NCI-H2081 (cell line): ENCODE results near the gene ETDC.

ENCODE experiments used
- DNase-seq, 2 experiments: peaks; one replicate each; lab custom pipeline; 2025; lab: John Stamatoyannopoulos, UW

The ETDC gene

DNA sequence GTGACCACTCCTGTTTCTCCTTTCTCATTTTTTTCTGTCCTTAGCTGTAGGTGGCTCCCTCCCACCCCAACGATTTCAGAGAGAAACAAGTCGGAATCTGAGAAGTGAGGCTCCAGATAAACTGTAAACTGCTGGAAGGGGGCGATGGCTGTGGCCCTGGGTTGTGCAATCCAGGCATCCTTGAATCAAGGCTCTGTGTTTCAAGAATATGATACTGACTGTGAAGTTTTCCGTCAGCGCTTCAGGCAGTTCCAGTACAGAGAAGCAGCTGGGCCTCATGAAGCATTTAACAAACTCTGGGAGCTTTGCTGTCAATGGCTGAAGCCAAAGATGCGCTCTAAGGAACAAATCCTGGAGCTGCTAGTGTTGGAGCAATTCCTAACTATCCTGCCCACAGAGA lies 37.7 kb downstream of the ETDC start:
- no peak for DNase-seq

DNA sequence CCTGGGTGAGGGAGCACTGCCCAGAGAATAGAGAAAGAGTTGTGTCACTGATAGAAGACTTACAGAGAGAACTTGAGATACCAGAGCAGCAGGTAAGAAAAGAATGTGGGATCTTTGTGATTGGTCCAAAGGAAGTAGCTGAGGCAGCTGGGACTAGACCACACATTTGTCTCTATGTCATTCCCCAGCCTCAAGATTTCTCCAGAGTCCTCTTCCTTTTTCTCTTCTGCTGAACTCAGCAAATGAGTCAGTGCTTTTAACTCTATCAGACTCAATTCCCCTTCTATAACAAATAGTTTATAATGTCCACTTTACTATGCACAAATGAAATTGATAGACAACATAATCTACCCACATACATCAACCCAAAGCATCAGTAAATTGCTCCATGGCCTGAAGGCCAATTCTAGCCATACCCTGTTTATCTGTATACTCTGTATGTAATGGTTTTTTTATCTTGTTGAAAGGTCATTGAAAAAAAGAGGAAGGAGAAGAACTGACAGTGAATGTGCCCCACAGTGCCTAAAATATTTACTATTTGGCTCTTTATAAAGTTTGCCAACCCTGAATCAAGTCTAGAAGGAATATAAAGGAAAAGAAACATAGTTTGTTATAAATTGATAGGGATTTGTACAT lies 38.2 kb downstream of the ETDC start:
- no peak for DNase-seq

DNA sequence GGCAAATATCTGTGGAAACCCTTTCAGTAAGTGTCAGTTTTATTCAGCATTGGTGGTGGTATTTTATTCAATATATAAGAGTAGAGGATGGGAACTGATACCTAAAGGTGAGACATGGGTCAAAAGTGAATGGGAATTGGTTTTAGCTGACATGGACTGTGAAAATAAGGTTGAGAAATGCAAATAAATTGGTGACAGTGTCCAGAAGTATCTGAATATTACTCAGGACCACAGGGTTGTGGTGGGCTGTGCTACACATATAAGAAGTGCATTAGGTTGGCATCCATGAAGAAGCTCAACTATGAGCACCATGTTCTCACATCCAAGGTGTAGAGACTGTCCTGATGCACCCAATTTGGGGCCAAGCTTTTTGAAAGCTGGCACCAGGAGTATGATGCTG lies 45.0 kb downstream of the ETDC start:
- no peak for DNase-seq
